Fibroblast of lung (primary cell): Measurements from ENCODE around the gene UCKL1. TPM values are rescaled to one million over a fixed set of nuclear protein-coding genes. Genes with fewer than 3 reads are reported as not detected.

Experiments used
- DNase-seq, 2 donors: peaks; one replicate each; pipeline versions ENCODE4 v3.0.0 to v3.0.0-alpha.2; 2010; ENCODE audit warnings: low read depth in 2 of 2
- H2AFZ ChIP-seq: 2 replicates; pipeline ENCODE4 v1.5.1; 2012; ENCODE audit warnings: low read length, control low read depth, inconsistent platforms
- H3K27ac ChIP-seq: 2 replicates; pipeline ENCODE4 v1.5.1; 2011; ENCODE audit warnings: low read length, control low read depth; ENCODE audit not compliant: insufficient read depth
- H3K27me3 ChIP-seq: 2 replicates; pipeline ENCODE4 v1.5.1; 2011; ENCODE audit warnings: mild to moderate bottlenecking, low read length; ENCODE audit not compliant: control insufficient read depth, insufficient read depth
- H3K36me3 ChIP-seq: 2 replicates; pipeline ENCODE4 v1.5.1; 2011; ENCODE audit warnings: low read length; ENCODE audit not compliant: control insufficient read depth, insufficient read depth
- H3K4me1 ChIP-seq: 2 replicates; pipeline ENCODE4 v1.5.1; 2011; ENCODE audit warnings: low read length; ENCODE audit not compliant: control insufficient read depth, insufficient read depth; ENCODE audit errors: extremely low read depth
- H3K4me2 ChIP-seq: 2 replicates; pipeline ENCODE4 v1.5.1; 2011; ENCODE audit warnings: low read length, control low read depth; ENCODE audit not compliant: insufficient read depth; ENCODE audit errors: extremely low read depth
- H3K4me3 ChIP-seq, 4 experiments: fragments of 200-600 bp in 1 of 4; sonication (generic) in 1 of 4; replicated peaks in 1 of 4; 2 replicates each; pipeline ENCODE4 v1.5.1; 2011 to 2016; ENCODE audit warnings: low read length in 4 of 4, low read depth in 3 of 4, mild to moderate bottlenecking in 3 of 4, control low read depth in 2 of 4, inconsistent platforms in 1 of 4, mixed read lengths in 1 of 4; ENCODE audit not compliant: insufficient read depth in 1 of 4; ENCODE audit errors: control extremely low read depth in 1 of 4
- H3K79me2 ChIP-seq: 2 replicates; pipeline ENCODE4 v1.5.1; 2012; ENCODE audit warnings: mild to moderate bottlenecking, low read length, inconsistent platforms; ENCODE audit not compliant: control insufficient read depth, insufficient read depth
- H3K9ac ChIP-seq: 2 replicates; pipeline ENCODE4 v1.5.1; 2011; ENCODE audit warnings: mild to moderate bottlenecking, low read length, control low read depth; ENCODE audit not compliant: insufficient read depth
- H3K9me3 ChIP-seq: 2 replicates; pipeline ENCODE4 v1.5.1; 2012; ENCODE audit warnings: low read depth, low read length; ENCODE audit not compliant: control insufficient read depth, insufficient read depth
- H4K20me1 ChIP-seq: 2 replicates; pipeline ENCODE4 v1.5.1; 2011; ENCODE audit warnings: low read length; ENCODE audit not compliant: control insufficient read depth, insufficient read depth; ENCODE audit errors: extremely low read depth
- EZH2 ChIP-seq: IDR thresholded peaks from 2 replicates; pipeline ENCODE4 v1.5.1; 2012; ENCODE audit warnings: low read length, control low read depth, mild to moderate bottlenecking; ENCODE audit errors: missing control alignments
- polyA plus RNA-seq, 2 donors: library from polyadenylated mRNA; depleted of rRNA in 1 of 2; stranded (reverse) in 1 of 2; unstranded in 1 of 2; fragments of >200 nt; gene quantifications; 2 replicates each; pipeline ENCODE4 v1.2.1, GENCODE V29; 2011 to 2012; ENCODE audit warnings: missing spikeins in 1 of 2
- total RNA-seq: library from RNA; depleted of rRNA; stranded (reverse); fragments of >200 nt; gene quantifications from 2 replicates; pipeline ENCODE4 v1.2.1, GENCODE V29; 2014
- TF ChIP-seq, protein P1 (sequence below), 2 donors: IDR thresholded peaks in 1 of 2; conservative IDR thresholded peaks in 1 of 2; 1 replicate in 1 of 2; 2 replicates in 1 of 2; pipeline ENCODE4 v1.5.1; 2011 to 2012; ENCODE audit warnings: low read length in 2 of 2, control low read depth in 1 of 2, inconsistent platforms in 1 of 2, low read depth in 1 of 2, mild to moderate bottlenecking in 1 of 2

Gene UCKL1
- total and polyA plus RNA-seq, 2 donors (not counting 1 experiment from before 2014, with no cell fraction given), result 16.4 to 27.9 TPM

DNA sequence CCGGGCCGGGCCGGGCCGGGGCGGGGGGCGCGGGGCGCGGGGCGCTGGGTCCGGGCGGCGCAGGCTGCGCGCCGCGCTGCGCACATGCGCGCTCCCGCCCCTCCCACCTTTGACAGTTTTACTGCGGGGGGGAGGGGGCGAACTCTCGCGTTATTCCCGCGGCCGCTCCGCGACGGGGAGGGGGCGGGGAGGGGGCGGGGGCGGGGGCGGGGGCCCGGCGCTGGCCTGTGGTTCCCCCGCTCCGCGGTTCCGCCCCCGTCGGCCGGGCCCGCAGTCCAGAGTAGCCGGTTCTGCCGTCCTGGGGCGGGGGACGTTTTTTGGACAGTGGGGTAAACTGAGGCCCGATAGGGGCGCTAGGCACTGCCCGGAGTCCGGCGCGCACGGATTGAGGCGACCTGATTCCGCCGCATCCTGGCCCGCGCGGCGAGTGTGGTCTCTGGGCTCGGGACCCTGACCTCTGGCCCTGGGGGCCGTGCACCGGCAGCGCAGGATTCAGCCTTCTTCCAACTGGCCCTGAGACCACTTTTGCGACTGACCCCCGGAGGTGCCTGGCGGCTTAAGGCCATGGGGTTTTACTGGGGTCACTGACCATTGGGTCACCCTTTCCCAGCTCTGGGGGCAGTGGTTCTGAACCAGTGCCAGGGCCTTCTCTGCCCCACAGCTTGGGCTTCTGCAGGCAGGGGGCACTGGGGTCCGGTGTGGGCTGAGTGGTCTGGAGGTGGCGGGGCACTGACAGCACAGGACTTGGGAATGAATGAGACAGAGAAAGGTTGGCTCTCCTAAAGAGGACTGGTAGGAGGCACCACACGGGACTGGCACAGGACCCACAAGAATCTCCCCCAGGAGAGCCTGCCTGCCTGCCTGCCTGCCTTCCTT is 13.9 kb upstream of the UCKL1 start, which contains the start of gene ZNF512B:
TSS of gene ZNF512B (minus strand) at position 93 of the 876 bp plus-strand sequence. CDS start 1,980 bp downstream, outside the sequence.
- peak within 1 kb of the TSS; percentile 77 for H3K9ac ChIP-seq
- no peaks in the 10 kb centered on the region for H3K9me3 ChIP-seq
- H3K4me1 ChIP-seq, result peaks cover 11% of the 10 kb centered on the region
- peaks cover 13% of the 10 kb centered on the region for H3K36me3 ChIP-seq
- H2AFZ ChIP-seq, result peak within 1 kb of the TSS; percentile 57
- H3K27me3 ChIP-seq, result no peaks in the 10 kb centered on the region
- peaks cover 10% of the 10 kb centered on the region for H3K79me2 ChIP-seq
- TF ChIP-seq, protein P1, sequence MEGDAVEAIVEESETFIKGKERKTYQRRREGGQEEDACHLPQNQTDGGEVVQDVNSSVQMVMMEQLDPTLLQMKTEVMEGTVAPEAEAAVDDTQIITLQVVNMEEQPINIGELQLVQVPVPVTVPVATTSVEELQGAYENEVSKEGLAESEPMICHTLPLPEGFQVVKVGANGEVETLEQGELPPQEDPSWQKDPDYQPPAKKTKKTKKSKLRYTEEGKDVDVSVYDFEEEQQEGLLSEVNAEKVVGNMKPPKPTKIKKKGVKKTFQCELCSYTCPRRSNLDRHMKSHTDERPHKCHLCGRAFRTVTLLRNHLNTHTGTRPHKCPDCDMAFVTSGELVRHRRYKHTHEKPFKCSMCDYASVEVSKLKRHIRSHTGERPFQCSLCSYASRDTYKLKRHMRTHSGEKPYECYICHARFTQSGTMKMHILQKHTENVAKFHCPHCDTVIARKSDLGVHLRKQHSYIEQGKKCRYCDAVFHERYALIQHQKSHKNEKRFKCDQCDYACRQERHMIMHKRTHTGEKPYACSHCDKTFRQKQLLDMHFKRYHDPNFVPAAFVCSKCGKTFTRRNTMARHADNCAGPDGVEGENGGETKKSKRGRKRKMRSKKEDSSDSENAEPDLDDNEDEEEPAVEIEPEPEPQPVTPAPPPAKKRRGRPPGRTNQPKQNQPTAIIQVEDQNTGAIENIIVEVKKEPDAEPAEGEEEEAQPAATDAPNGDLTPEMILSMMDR (conservative IDR thresholded peaks at IDR 0.05 in 1 of 2, IDR thresholded peaks at IDR 0.05 in 1 of 2; ENCODE audit: low read depth in 1 of 2, low read length in 2 of 2), result no peak
- TF ChIP-seq EZH2, result no peak
- H3K4me2 ChIP-seq, result peak within 1 kb of the TSS; percentile 90
- peak; percentile 50 to 66 for DNase-seq
- H3K27ac ChIP-seq, result peak within 1 kb of the TSS; percentile 54
- H4K20me1 ChIP-seq, result no peaks in the 10 kb centered on the region
- H3K4me3 ChIP-seq, result peak within 1 kb of the TSS; percentile 66 to 73 (median 68)

DNA sequence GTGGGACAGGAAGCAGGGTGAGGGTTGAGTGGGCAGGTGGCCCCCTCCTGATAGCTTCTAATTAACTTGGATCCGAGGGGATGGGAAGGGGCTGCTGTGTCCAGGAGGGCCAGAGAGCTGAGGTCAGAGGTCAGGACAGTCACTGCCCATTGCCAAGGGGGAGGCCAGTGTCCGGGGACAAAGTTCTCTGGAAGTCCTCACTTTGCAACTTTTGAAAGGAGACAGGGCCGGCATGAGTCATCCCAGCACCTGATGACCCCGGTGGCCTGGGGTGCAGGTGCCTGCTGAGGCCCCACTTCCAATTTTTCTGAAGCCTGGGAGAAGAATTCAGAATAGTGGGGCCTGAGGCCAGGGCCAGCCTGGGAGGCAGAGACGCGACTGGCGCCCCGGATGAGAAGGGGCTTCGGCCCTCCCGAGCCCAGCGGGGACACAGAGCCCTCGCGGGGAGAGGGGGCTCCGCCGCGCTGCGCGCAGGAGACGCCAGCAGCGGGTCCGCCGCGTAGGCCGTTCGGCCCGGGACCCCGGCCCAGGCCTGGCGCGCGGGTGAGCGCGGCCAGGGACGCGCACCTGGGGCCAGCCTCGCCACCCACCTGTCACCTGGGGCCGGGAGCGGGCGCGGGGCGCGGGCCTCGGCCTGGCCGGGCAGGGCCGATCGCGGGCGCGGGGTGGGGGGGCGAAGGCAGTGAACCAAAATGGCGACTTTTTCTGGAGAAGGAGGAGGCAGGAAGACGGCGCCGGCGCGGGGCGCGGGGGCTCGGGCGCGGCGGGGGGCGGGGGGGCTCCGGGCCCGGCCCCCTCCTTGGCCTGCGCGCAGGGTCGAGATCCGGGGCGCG is 12.9 kb upstream of the UCKL1 start:
- Histone ChIP-seq H4K20me1 (no peaks in the 10 kb centered on the region), H3K27ac (peak overlapping the region; percentile 54), H3K79me2 (peaks cover 10% of the 10 kb centered on the region), H3K4me1 (peaks cover 6% of the 10 kb centered on the region), H3K9ac (peak overlapping the region; percentile 75), H3K4me3 (peak overlapping the region; percentile 66 to 73 (median 68)), H3K27me3 (no peaks in the 10 kb centered on the region), H2AFZ (no peak overlapping the region), H3K36me3 (peaks cover 16% of the 10 kb centered on the region), H3K4me2 (peak overlapping the region; percentile 90), H3K9me3 (no peaks in the 10 kb centered on the region)
- no peak for DNase-seq
- TF ChIP-seq, protein P1 (conservative IDR thresholded peaks at IDR 0.05 in 1 of 2, IDR thresholded peaks at IDR 0.05 in 1 of 2; ENCODE audit: low read depth in 1 of 2, low read length in 2 of 2), result no peak
- no peak for TF ChIP-seq EZH2
